IMR-90 (cell line): ENCODE data around the gene NCR2. TPM values are rescaled to one million over a fixed set of nuclear protein-coding genes. Genes with fewer than 3 reads are reported as not detected.

Experiments
- ATAC-seq: fragments of 200-7000 bp; cut with Tn5 transposase; 2 replicates; pipeline ENCODE4 v1.9.1; 2020; ENCODE audit warnings: low read depth, mild to moderate bottlenecking, moderate library complexity
- BruUV-seq: library from RNA; stranded (reverse); fragments of 400-500 nt; replicated peaks from 2 replicates; lab custom pipeline; 2021; lab: Mats Ljungman, UMichigan
- CTCF ChIA-PET: fragments of 300-600 bp; formaldehyde crosslinking; extraction: SDS; loops from one replicate; lab custom pipeline; 2021; ENCODE audit warnings: antibody characterized with exemption; lab: Yijun Ruan, JAX
- POLR2A ChIA-PET: fragments of 300-600 bp; sonication (Branson Sonifier 250); formaldehyde crosslinking; loops from one replicate; lab custom pipeline; 2022; ENCODE audit warnings: antibody characterized with exemption; ENCODE audit not compliant: unreplicated experiment; lab: Charles Lee
- DNase-seq: peaks from one replicate; pipeline ENCODE4 v3.0.0; 2013
- H2AFZ ChIP-seq: replicated peaks from 2 replicates; pipeline ENCODE3; 2013; ENCODE audit warnings: low read length, mild to moderate bottlenecking; ENCODE audit not compliant: poor library complexity
- H2AK5ac ChIP-seq: 2 replicates; pipeline ENCODE4 v1.6.1; 2013; ENCODE audit warnings: low read depth, low read length, inconsistent platforms
- H2AK9ac ChIP-seq: replicated peaks from 2 replicates; pipeline ENCODE3; 2013; ENCODE audit warnings: mild to moderate bottlenecking, low read depth, low read length, moderate library complexity; ENCODE audit not compliant: poor library complexity
- H2BK120ac ChIP-seq: 2 replicates; pipeline ENCODE4 v1.6.1; 2013; ENCODE audit warnings: low read depth, low read length, inconsistent platforms
- H2BK15ac ChIP-seq: 3 replicates; pipeline ENCODE4 v1.6.1; 2013; ENCODE audit warnings: low read depth, low read length, inconsistent platforms
- H2BK20ac ChIP-seq: 2 replicates; pipeline ENCODE4 v1.6.1; 2013; ENCODE audit warnings: low read depth, mild to moderate bottlenecking, inconsistent platforms, low read length, moderate library complexity
- H2BK5ac ChIP-seq: 2 replicates; pipeline ENCODE4 v1.6.1; 2013; ENCODE audit warnings: mild to moderate bottlenecking, low read depth, low read length, inconsistent platforms; ENCODE audit not compliant: poor library complexity, severe bottlenecking
- H3K14ac ChIP-seq: replicated peaks from 2 replicates; pipeline ENCODE4 v1.6.1; 2013; ENCODE audit warnings: low read depth, low read length, inconsistent platforms
- H3K18ac ChIP-seq: 2 replicates; pipeline ENCODE4 v1.6.1; 2013; ENCODE audit warnings: low read depth, low read length, control low read depth
- H3K23ac ChIP-seq: 2 replicates; pipeline ENCODE4 v1.6.1; 2013; ENCODE audit warnings: low read depth, low read length, inconsistent platforms
- H3K27ac ChIP-seq: 2 replicates; pipeline ENCODE4 v1.5.1; 2013; ENCODE audit warnings: mild to moderate bottlenecking, control low read depth, low read length; ENCODE audit not compliant: insufficient read depth
- H3K27me3 ChIP-seq: 2 replicates; pipeline ENCODE4 v1.6.1; 2013; ENCODE audit warnings: low read length; ENCODE audit not compliant: control insufficient read depth, insufficient read depth
- H3K36me3 ChIP-seq: 2 replicates; pipeline ENCODE4 v1.6.1; 2013; ENCODE audit warnings: low read length, mixed read lengths; ENCODE audit not compliant: control insufficient read depth, insufficient read depth
- H3K4ac ChIP-seq: 2 replicates; pipeline ENCODE4 v1.6.1; 2013; ENCODE audit warnings: low read depth, low read length, inconsistent platforms
- H3K4me1 ChIP-seq: 2 replicates; pipeline ENCODE4 v1.6.1; 2013; ENCODE audit warnings: low read length, mixed read lengths; ENCODE audit not compliant: control insufficient read depth, insufficient read depth
- H3K4me2 ChIP-seq: 2 replicates; pipeline ENCODE4 v1.6.1; 2013; ENCODE audit warnings: low read depth, mild to moderate bottlenecking, control low read depth, low read length, moderate library complexity
- H3K4me3 ChIP-seq: 2 replicates; pipeline ENCODE4 v1.5.1; 2013; ENCODE audit warnings: low read depth, mild to moderate bottlenecking, control low read depth, low read length, moderate library complexity; ENCODE audit not compliant: insufficient read depth
- H3K56ac ChIP-seq: 2 replicates; pipeline ENCODE4 v1.6.1; 2013; ENCODE audit warnings: low read length, inconsistent platforms; ENCODE audit not compliant: insufficient read depth; ENCODE audit errors: extremely low read depth
- H3K79me1 ChIP-seq, 2 experiments: 2 replicates each; pipeline ENCODE4 v1.6.1; 2013; ENCODE audit warnings: low read length in 2 of 2, inconsistent platforms in 1 of 2, low read depth in 1 of 2
- H3K9ac ChIP-seq: 2 replicates; pipeline ENCODE4 v1.6.1; 2013; ENCODE audit warnings: low read depth, low read length, control low read depth
- H3K9me1 ChIP-seq: 2 replicates; pipeline ENCODE4 v1.6.1; 2013; ENCODE audit warnings: low read length, inconsistent platforms; ENCODE audit not compliant: insufficient read depth
- H3K9me3 ChIP-seq: 2 replicates; pipeline ENCODE4 v1.6.1; 2013; ENCODE audit warnings: low read length; ENCODE audit not compliant: control insufficient read depth, insufficient read depth
- H4K20me1 ChIP-seq: 2 replicates; pipeline ENCODE4 v1.6.1; 2013; ENCODE audit warnings: low read length, inconsistent platforms; ENCODE audit not compliant: insufficient read depth
- H4K5ac ChIP-seq: 2 replicates; pipeline ENCODE4 v1.6.1; 2013; ENCODE audit warnings: mild to moderate bottlenecking, low read depth, low read length, control low read depth
- H4K8ac ChIP-seq, 2 experiments: 2 replicates each; pipeline ENCODE4 v1.6.1; 2013; ENCODE audit warnings: low read depth in 2 of 2, low read length in 2 of 2, control low read depth in 1 of 2, inconsistent platforms in 1 of 2
- H4K91ac ChIP-seq: 2 replicates; pipeline ENCODE4 v1.6.1; 2013; ENCODE audit warnings: low read depth, low read length, inconsistent platforms; ENCODE audit not compliant: insufficient read depth
- BHLHE40 ChIP-seq: fragments of 150-350 bp; IDR thresholded peaks from 2 replicates; pipeline ENCODE4 v1.6.1; 2016; ENCODE audit warnings: mild to moderate bottlenecking, low read depth, low read length
- CHD1 ChIP-seq: IDR thresholded peaks from 2 replicates; pipeline ENCODE4 v1.6.1; 2012; ENCODE audit warnings: low read depth, low read length, improper control_type of control experiment
- MAFK ChIP-seq: IDR thresholded peaks from 2 replicates; pipeline ENCODE4 v1.6.1; 2012; ENCODE audit warnings: low read depth, low read length, improper control_type of control experiment
- MAZ ChIP-seq: IDR thresholded peaks from 2 replicates; pipeline ENCODE4 v1.6.1; 2012; ENCODE audit warnings: low read depth, mild to moderate bottlenecking, low read length, improper control_type of control experiment, moderate library complexity, borderline replicate concordance
- NFE2L2 ChIP-seq: fragments of 150-350 bp; IDR thresholded peaks from 2 replicates; pipeline ENCODE4 v1.6.1; 2016; ENCODE audit warnings: low read depth, mild to moderate bottlenecking, low read length
- POLR2A ChIP-seq: IDR thresholded peaks from 2 replicates; pipeline ENCODE4 v1.6.1; 2012; ENCODE audit warnings: mild to moderate bottlenecking, low read depth, low read length
- RAD21 ChIP-seq: IDR thresholded peaks from 2 replicates; pipeline ENCODE4 v1.6.1; 2012; ENCODE audit warnings: low read length, improper control_type of control experiment
- RCOR1 ChIP-seq: IDR thresholded peaks from 2 replicates; pipeline ENCODE4 v1.6.1; 2012; ENCODE audit warnings: mild to moderate bottlenecking, low read length, improper control_type of control experiment; ENCODE audit not compliant: insufficient replicate concordance
- WGBS, 2 experiments: methylation state at CpG; one replicate each; pipeline versions ENCODE4 v1.1.5 to v1.1.7; 2013; ENCODE audit warnings: missing lambda C conversion rate in 2 of 2; ENCODE audit not compliant: insufficient read length in 1 of 2; ENCODE audit errors: extremely low coverage in 2 of 2; 5-methylcytosine and 5-hydroxymethylcytosine counted together
- dilution Hi-C: fragments of 300-500 bp; cut with HindIII; formaldehyde crosslinking; loops from one replicate; pipeline ENCODE4 v1.14.3; 2018; ENCODE audit warnings: low sequenced_read_pairs; ENCODE audit not compliant: unreplicated experiment
- in situ Hi-C: fragments of 300-500 bp; cut with MboI; formaldehyde crosslinking; loops from 3 replicates; pipeline ENCODE4 v1.14.3; 2019; ENCODE audit warnings: low sequenced_read_pairs, inconsistent platforms, mixed read lengths
- intact Hi-C: fragments of 100-400 bp; cut with micrococcal nuclease; formaldehyde crosslinking; loops from 2 replicates; pipeline ENCODE4 v1.10.0; 2022
- polyA plus RNA-seq, 3 experiments: library from polyadenylated mRNA; depleted of rRNA; stranded (reverse); fragments of >200 nt; gene quantifications; 2 replicates each; pipeline ENCODE4 v1.2.3, GENCODE V29; 2012; ENCODE audit warnings: low replicate concordance in 1 of 3
- total RNA-seq: library from RNA; depleted of rRNA; stranded (reverse); fragments of >200 nt; gene quantifications from 2 replicates; pipeline ENCODE4 v1.2.3, GENCODE V29; 2012
- TF ChIP-seq, protein P1 (sequence below): conservative IDR thresholded peaks from 2 replicates; pipeline ENCODE4 v1.5.1; 2012; ENCODE audit warnings: mild to moderate bottlenecking, low read depth, low read length, improper control_type of control experiment

NCR2 gene
- total and polyA plus RNA-seq, 2 of the 4 experiments (the other 2 are of a cell fraction), result not detected

DNA sequence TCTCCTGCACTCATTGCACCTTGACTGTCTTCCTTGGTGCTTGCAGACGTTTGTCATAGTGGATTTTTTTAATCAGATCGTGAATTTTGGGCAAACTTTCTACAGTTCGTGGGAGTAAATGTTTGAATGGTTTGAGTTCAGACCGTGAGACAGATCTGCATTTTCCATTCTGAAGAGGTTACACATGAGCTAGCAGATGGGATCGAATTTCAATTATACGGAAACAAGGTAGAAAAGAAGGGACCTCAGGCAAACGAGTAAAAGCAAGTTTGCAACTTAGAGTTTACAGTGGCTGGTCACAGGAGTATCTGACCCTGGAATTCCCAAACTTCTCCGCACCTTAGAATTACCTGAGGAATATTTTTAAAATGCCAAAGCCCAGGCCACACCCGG, 17.2 kb upstream of the NCR2 start:
- Histone ChIP-seq H3K79me1 (no peaks in the 10 kb centered on the region), H2BK20ac (no peak overlapping the region), H4K8ac (no peak overlapping the region), H4K91ac (no peak overlapping the region), H2BK5ac (no peak overlapping the region), H3K9ac (no peak overlapping the region), H3K14ac (no peak overlapping the region), H2BK15ac (no peak overlapping the region), H3K36me3 (no peaks in the 10 kb centered on the region), H3K4me3 (no peak overlapping the region), H3K4me1 (no peaks in the 10 kb centered on the region), H3K9me1 (no peaks in the 10 kb centered on the region), H4K5ac (no peak overlapping the region), H3K23ac (no peak overlapping the region), H3K4ac (no peak overlapping the region), H2AK9ac (no peak overlapping the region), H3K18ac (no peak overlapping the region), H2AK5ac (no peak overlapping the region), H4K20me1 (no peaks in the 10 kb centered on the region), H3K27ac (no peak overlapping the region), H2AFZ (no peak overlapping the region), H3K27me3 (peaks cover 19% of the 10 kb centered on the region), H3K4me2 (peak overlapping the region; percentile 90; the same call in 1 of the 2 replicates), H2BK120ac (no peak overlapping the region), H3K9me3 (no peaks in the 10 kb centered on the region), H3K56ac (no peak overlapping the region)
- in situ Hi-C loops (no loop called here), dilution Hi-C loops (no loop called here), intact Hi-C loops (loop anchor here (1.0 to 5.0 kb wide), 3 partner anchors 12 to 246 kb away; partner anchors contain the start of genes NFYA and OARD1)
- TF ChIP-seq CHD1, result no peak
- TF ChIP-seq, protein P1, sequence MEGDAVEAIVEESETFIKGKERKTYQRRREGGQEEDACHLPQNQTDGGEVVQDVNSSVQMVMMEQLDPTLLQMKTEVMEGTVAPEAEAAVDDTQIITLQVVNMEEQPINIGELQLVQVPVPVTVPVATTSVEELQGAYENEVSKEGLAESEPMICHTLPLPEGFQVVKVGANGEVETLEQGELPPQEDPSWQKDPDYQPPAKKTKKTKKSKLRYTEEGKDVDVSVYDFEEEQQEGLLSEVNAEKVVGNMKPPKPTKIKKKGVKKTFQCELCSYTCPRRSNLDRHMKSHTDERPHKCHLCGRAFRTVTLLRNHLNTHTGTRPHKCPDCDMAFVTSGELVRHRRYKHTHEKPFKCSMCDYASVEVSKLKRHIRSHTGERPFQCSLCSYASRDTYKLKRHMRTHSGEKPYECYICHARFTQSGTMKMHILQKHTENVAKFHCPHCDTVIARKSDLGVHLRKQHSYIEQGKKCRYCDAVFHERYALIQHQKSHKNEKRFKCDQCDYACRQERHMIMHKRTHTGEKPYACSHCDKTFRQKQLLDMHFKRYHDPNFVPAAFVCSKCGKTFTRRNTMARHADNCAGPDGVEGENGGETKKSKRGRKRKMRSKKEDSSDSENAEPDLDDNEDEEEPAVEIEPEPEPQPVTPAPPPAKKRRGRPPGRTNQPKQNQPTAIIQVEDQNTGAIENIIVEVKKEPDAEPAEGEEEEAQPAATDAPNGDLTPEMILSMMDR, result no peak
- TF ChIP-seq POLR2A, result no peak
- TF ChIP-seq NFE2L2, result no peak
- no peak for TF ChIP-seq MAFK
- no peak for TF ChIP-seq BHLHE40
- TF ChIP-seq RCOR1, result no peak
- TF ChIP-seq MAZ, result no peak
- TF ChIP-seq RAD21, result no peak
- DNase-seq (no peak), ATAC-seq (no peak)
- POLR2A ChIA-PET, result no interaction called here
- no TSS peak for BruUV-seq
- WGBS, 2 experiments, result 12% methylated on average over 5 of the region's 9 CpGs; no CpG with 5 or more reads in 1 of the 2 experiments
- CTCF ChIA-PET, result interaction anchor here (1.2 to 1.3 kb wide), 2 partner anchors 11 to 137 kb away, joined by 3 to 6 read pairs; no protein-coding TSS in a partner anchor
